ENCODE results near the gene CCDC80.

CCDC80 gene

DNA sequence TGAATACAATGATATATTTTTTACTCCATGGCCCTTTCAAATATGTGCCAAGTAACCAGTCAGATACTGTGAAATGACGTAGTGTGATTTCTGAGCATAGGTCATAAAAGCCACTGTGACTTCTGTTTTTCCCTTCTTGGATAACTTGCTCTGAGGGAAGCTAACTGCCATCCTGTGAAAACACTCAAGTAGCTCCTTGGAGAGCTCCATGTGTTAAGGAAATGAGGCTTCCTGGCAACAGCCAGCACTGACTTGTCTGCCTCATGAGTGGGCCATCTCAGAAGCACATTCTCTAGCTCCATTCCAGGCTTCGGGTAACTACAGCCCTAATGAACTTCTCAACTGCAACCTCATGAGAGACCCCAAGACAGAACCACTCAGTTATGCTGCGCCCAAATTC, 9.5 kb upstream of the CCDC80 start:
- TF ChIP-seq, protein P1, sequence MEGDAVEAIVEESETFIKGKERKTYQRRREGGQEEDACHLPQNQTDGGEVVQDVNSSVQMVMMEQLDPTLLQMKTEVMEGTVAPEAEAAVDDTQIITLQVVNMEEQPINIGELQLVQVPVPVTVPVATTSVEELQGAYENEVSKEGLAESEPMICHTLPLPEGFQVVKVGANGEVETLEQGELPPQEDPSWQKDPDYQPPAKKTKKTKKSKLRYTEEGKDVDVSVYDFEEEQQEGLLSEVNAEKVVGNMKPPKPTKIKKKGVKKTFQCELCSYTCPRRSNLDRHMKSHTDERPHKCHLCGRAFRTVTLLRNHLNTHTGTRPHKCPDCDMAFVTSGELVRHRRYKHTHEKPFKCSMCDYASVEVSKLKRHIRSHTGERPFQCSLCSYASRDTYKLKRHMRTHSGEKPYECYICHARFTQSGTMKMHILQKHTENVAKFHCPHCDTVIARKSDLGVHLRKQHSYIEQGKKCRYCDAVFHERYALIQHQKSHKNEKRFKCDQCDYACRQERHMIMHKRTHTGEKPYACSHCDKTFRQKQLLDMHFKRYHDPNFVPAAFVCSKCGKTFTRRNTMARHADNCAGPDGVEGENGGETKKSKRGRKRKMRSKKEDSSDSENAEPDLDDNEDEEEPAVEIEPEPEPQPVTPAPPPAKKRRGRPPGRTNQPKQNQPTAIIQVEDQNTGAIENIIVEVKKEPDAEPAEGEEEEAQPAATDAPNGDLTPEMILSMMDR (IDR thresholded peaks at IDR 0.05; ENCODE audit: insufficient read depth, low read depth, low read length, missing control alignments) = no peak
- no peak overlapping the region for H3K4me3 ChIP-seq (ENCODE audit: low read length)
- peak; percentile 71 for DNase-seq (ENCODE audit: low read depth)

- DNase-seq (ENCODE audit: low read depth) = no peak
- no peak overlapping the region for H3K4me3 ChIP-seq (ENCODE audit: low read length)
Measured at GRCh38 chr3:112649478-112649735, 8.5 kb upstream of the CCDC80 start.

GRCh38 chr3:112647122-112647521, 6.2 kb upstream of the CCDC80 start:
- no peak overlapping the region for H3K4me3 ChIP-seq (ENCODE audit: low read length)
- TF ChIP-seq, protein P1 (IDR thresholded peaks at IDR 0.05; ENCODE audit: insufficient read depth, low read depth, low read length, missing control alignments) = no peak
- peak; percentile 86 for DNase-seq (ENCODE audit: low read depth)

More at GRCh38 chr3:112649478-112649735, 8.5 kb upstream of the CCDC80 start:
- TF ChIP-seq, protein P1 (IDR thresholded peaks at IDR 0.05; ENCODE audit: insufficient read depth, low read depth, low read length, missing control alignments) = no peak

- no peak overlapping the region for H3K4me3 ChIP-seq (ENCODE audit: low read length)
- DNase-seq (ENCODE audit: low read depth) = peak; percentile 34
- TF ChIP-seq, protein P1 (IDR thresholded peaks at IDR 0.05; ENCODE audit: insufficient read depth, low read depth, low read length, missing control alignments) = no peak
Measured at GRCh38 chr3:112646623-112647022, 5.7 kb upstream of the CCDC80 start.

DNA sequence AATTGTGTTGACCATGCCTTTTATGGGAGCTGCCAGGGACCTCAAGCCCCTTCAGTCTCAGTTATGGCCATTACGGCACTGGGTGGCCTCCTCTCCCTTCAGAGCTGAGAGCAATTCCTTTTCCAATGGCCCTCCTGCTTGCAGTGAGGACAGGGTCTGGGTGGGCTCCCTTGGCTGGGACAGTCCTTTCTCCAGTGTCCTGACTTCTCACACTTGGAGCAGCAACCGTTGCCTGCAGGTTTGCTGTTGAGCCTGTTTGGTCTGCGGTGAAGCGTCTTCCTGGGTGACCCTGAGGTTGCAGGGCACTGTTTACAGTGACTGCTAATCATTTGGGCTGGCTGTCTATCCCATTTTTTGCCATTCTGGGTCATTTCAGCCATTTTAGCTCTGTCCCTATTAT, 3.5 kb upstream of the CCDC80 start:
- H3K4me3 ChIP-seq (ENCODE audit: low read length) = no peak overlapping the region
- no peak for DNase-seq (ENCODE audit: low read depth)
- TF ChIP-seq, protein P1 (IDR thresholded peaks at IDR 0.05; ENCODE audit: insufficient read depth, low read depth, low read length, missing control alignments) = no peak

GRCh38 chr3:112643621-112644240, 2.8 kb upstream of the CCDC80 start:
- TF ChIP-seq, protein P1 (IDR thresholded peaks at IDR 0.05; ENCODE audit: insufficient read depth, low read depth, low read length, missing control alignments) = no peak
- no peak for DNase-seq (ENCODE audit: low read depth)
- no peak overlapping the region for H3K4me3 ChIP-seq (ENCODE audit: low read length)

GRCh38 chr3:112642912-112643506, 2.1 kb upstream of the CCDC80 start:
- peak; percentile 90 for DNase-seq (ENCODE audit: low read depth)
- no peak overlapping the region for H3K4me3 ChIP-seq (ENCODE audit: low read length)
- TF ChIP-seq, protein P1 (IDR thresholded peaks at IDR 0.05; ENCODE audit: insufficient read depth, low read depth, low read length, missing control alignments) = peak; percentile 92

Data from epithelial cell of esophagus (primary cell).